Measurements from ENCODE around the gene ISYNA1. TPM values are rescaled to one million over a fixed set of nuclear protein-coding genes. Genes with fewer than 3 reads are reported as not detected.

Gene ISYNA1
- total and polyA plus RNA-seq, 4 donors, result 42.1 to 535 (median 71.3) TPM

DNA sequence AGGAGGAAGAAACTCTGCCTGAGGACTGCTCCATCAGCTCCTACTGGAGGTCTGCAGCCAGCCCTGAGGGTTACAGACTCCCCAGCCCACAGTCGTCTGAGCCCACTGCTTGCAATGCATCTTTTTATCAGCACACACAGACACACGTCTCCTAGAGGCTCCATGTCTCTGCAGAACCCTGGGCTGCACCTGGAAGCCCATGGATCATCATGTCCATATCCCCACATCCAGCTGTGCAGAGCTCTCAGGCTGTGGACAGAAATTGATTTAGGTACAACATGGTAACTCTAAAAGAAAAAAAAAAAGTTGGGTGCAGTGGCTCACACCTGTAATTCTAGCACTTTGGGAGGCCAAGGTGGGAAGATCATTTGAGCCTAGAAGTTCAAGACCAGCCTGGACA lies 32.9 kb upstream of the ISYNA1 start:
- ATAC-seq (ENCODE audit: low FRiP score) (no peak), DNase-seq (no peak)
- WGBS, 2 donors, result 51 to 70% methylated on average over 2 of the region's 2 CpGs
- intact Hi-C loops (cut with DNase I), result loop anchor here in 1 of 2 donors (10.0 kb wide), 1 partner anchor 104 kb away; the partner anchor contains the start of gene UBA52
- Histone ChIP-seq H3K27ac (ENCODE audit: low read depth in 1 of 2, low read length in 2 of 2) (no peak overlapping the region), H3K4me1 (ENCODE audit: control insufficient read depth in 1 of 2, insufficient read depth in 2 of 2, low read length in 2 of 2) (no peaks in the 10 kb centered on the region), H3K27me3 (ENCODE audit: control insufficient read depth in 1 of 2, insufficient read depth in 2 of 2, low read length in 1 of 2) (no peaks in the 10 kb centered on the region), H3K9me3 (ENCODE audit: control insufficient read depth, low read length) (no peaks in the 10 kb centered on the region), H3K4me3 (ENCODE audit: low read length in 2 of 2) (no peak overlapping the region), H3K36me3 (ENCODE audit: control insufficient read depth in 1 of 2, insufficient read depth in 2 of 2, low read length in 1 of 2) (no peaks in the 10 kb centered on the region)

DNA sequence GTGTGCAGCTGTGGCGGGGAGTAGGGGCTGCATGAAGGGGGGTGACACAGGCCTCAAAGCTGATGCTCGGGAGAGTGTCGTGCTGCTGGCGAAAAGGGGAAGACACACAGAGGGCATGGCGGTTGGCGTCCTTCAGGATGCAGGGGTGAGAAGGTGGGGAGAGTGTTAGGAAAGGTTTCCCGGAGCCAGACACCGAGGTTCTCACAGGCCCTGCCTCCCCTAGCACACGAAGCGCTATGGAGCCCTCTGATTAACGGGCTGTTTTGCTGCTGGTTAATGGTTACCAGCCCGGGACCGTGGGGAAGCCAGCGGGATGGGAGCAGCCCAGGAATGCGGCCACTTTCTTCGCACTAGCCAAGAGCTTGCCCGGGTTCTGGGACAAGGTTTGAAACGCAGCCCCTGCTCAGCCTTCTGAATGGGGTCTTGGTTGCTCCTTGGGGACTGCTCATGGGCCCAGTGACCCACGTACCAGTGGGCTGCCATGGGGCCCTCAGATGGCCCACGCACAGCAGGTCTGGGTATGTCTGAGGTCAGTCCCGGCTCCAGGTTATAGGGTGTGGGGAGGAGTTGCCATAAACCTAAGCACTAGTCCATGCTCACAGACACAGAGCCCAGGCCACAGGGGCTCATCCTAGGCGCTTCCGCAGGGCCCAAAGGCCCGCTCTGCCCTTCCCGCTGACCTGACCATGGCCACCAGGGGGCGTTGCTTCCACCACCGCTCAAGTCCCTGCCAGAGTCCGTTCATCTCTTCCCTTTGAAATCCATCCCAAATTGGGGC lies 31.3 kb upstream of the ISYNA1 start:
- no peak overlapping the region for H3K4me3 ChIP-seq (ENCODE audit: low read length in 2 of 2)
- no peaks in the 10 kb centered on the region for H3K27me3 ChIP-seq (ENCODE audit: control insufficient read depth in 1 of 2, insufficient read depth in 2 of 2, low read length in 1 of 2)
- DNase-seq (peak; percentile 72 to 91), ATAC-seq (ENCODE audit: low FRiP score) (peak; percentile 63)
- no peaks in the 10 kb centered on the region for H3K9me3 ChIP-seq (ENCODE audit: control insufficient read depth, low read length)
- WGBS, 2 donors, result 71 to 74% methylated on average over 26 to 28 of the region's 28 CpGs
- no peaks in the 10 kb centered on the region for H3K36me3 ChIP-seq (ENCODE audit: control insufficient read depth in 1 of 2, insufficient read depth in 2 of 2, low read length in 1 of 2)
- H3K4me1 ChIP-seq (ENCODE audit: control insufficient read depth in 1 of 2, insufficient read depth in 2 of 2, low read length in 2 of 2), result no peaks in the 10 kb centered on the region
- intact Hi-C loops (cut with DNase I), result loop anchor here (5.0 to 10.0 kb wide), 3 partner anchors 33 to 376 kb away; no protein-coding TSS in a partner anchor
- H3K27ac ChIP-seq (ENCODE audit: low read depth in 1 of 2, low read length in 2 of 2), result no peak overlapping the region

DNA sequence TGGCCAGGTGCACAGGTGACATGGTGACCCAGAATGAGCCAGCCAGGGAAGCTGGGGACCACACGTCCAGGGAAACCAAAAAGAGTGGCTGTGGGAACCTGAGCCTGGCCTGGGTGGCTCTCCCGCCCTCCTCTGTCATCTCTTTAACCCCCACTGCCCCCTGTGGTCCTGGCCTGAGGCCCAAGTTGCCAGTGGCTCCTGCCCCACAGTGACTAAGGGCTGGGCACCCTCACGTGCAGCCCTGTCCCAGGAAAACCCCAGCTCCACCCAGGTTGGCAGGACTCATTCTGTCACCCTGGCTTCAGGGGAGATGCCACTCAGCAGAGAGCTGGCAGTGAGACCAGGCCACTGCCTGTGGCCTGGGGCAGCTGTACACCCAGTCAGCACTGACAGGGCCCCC lies 30.6 kb upstream of the ISYNA1 start:
- H3K4me3 ChIP-seq (ENCODE audit: low read length in 2 of 2), result no peak overlapping the region
- no peaks in the 10 kb centered on the region for H3K27me3 ChIP-seq (ENCODE audit: control insufficient read depth in 1 of 2, insufficient read depth in 2 of 2, low read length in 1 of 2)
- no peaks in the 10 kb centered on the region for H3K9me3 ChIP-seq (ENCODE audit: control insufficient read depth, low read length)
- DNase-seq, result peak in 1 of 2 donors; percentile 48
- 48 to 50% methylated on average over 3 of the region's 3 CpGs for WGBS, 2 donors
- H3K4me1 ChIP-seq (ENCODE audit: control insufficient read depth in 1 of 2, insufficient read depth in 2 of 2, low read length in 2 of 2), result no peaks in the 10 kb centered on the region
- H3K27ac ChIP-seq (ENCODE audit: low read depth in 1 of 2, low read length in 2 of 2), result no peak overlapping the region
- intact Hi-C loops (cut with DNase I), result loop anchor here (5.0 to 10.0 kb wide), 3 partner anchors 34 to 376 kb away; no protein-coding TSS in a partner anchor
- H3K36me3 ChIP-seq (ENCODE audit: control insufficient read depth in 1 of 2, insufficient read depth in 2 of 2, low read length in 1 of 2), result no peaks in the 10 kb centered on the region
- no peak for ATAC-seq (ENCODE audit: low FRiP score)

DNA sequence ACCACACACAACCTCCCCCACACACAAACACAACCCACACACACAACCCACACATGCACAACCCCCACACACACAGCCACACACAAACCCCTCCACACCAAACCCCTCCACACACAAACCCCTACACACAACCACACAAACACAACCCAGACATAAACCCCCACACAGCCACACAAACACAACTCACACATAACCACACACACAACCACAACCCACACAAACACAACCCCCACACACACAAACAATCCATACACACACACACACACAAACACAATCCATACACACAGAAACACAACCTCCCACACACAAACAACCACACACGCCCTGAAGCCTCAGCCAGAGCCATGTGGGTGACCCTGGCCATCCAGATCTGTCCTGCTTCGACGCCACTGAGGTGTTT lies 30.0 kb upstream of the ISYNA1 start:
- H3K36me3 ChIP-seq (ENCODE audit: control insufficient read depth in 1 of 2, insufficient read depth in 2 of 2, low read length in 1 of 2), result no peaks in the 10 kb centered on the region
- ATAC-seq (ENCODE audit: low FRiP score) (no peak), DNase-seq (no peak)
- H3K4me3 ChIP-seq (ENCODE audit: low read length in 2 of 2), result no peak overlapping the region
- H3K4me1 ChIP-seq (ENCODE audit: control insufficient read depth in 1 of 2, insufficient read depth in 2 of 2, low read length in 2 of 2), result no peaks in the 10 kb centered on the region
- H3K27ac ChIP-seq (ENCODE audit: low read depth in 1 of 2, low read length in 2 of 2), result no peak overlapping the region
- H3K27me3 ChIP-seq (ENCODE audit: control insufficient read depth in 1 of 2, insufficient read depth in 2 of 2, low read length in 1 of 2), result no peaks in the 10 kb centered on the region
- 78 to 91% methylated on average over 3 of the region's 3 CpGs for WGBS, 2 donors
- H3K9me3 ChIP-seq (ENCODE audit: control insufficient read depth, low read length), result no peaks in the 10 kb centered on the region
- intact Hi-C loops (cut with DNase I), result loop anchor here (5.0 to 10.0 kb wide), 3 partner anchors 34 to 377 kb away; no protein-coding TSS in a partner anchor

DNA sequence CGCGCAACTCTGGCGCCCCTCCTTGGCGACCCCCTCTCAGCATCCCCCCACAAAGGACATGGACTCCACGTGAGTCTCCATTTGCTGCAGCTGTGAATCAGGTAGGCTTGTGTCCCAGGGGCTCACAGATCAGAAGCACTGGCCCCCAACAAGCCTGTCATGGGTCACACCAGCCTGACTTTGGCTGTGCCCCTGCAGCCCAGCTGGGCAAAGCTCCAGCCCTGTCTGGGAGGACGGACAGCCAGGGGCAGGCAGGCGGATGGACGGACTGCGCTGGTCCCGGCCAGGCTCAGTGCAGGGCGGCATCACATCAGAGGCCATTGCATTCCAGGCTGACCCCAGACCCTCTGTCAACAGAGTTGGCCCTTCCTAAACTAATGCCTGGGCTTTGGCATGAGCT lies 28.4 kb upstream of the ISYNA1 start:
- no peaks in the 10 kb centered on the region for H3K27me3 ChIP-seq (ENCODE audit: control insufficient read depth in 1 of 2, insufficient read depth in 2 of 2, low read length in 1 of 2)
- no peak overlapping the region for H3K4me3 ChIP-seq (ENCODE audit: low read length in 2 of 2)
- 65 to 67% methylated on average over 10 to 11 of the region's 11 CpGs for WGBS, 2 donors
- H3K27ac ChIP-seq (ENCODE audit: low read depth in 1 of 2, low read length in 2 of 2), result no peak overlapping the region
- H3K4me1 ChIP-seq (ENCODE audit: control insufficient read depth in 1 of 2, insufficient read depth in 2 of 2, low read length in 2 of 2), result no peaks in the 10 kb centered on the region
- H3K9me3 ChIP-seq (ENCODE audit: control insufficient read depth, low read length), result no peaks in the 10 kb centered on the region
- intact Hi-C loops (cut with DNase I), result loop anchor here (5.0 to 10.0 kb wide), 3 partner anchors 36 to 378 kb away; no protein-coding TSS in a partner anchor
- ATAC-seq (ENCODE audit: low FRiP score) (no peak), DNase-seq (peak in 1 of 2 donors; percentile 50)
- no peaks in the 10 kb centered on the region for H3K36me3 ChIP-seq (ENCODE audit: control insufficient read depth in 1 of 2, insufficient read depth in 2 of 2, low read length in 1 of 2)

DNA sequence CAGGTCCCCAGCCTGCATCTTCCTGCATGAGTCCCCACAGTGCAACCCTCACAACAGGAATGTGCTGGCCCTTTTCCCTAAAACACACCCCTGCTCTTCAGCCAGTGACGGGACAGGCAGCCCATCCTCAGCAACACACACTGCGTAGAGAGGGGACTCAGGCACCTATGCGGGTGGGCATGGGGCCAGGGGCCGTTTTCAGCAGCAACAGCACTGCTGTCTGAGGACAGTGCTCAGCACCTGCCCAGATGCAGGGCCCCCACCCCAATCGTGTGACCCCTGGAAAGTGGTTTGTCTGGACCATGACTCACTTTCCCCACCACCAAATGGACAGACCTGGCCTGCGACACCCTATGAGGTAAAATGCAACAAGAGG lies 28.0 kb upstream of the ISYNA1 start:
- Histone ChIP-seq H3K9me3 (ENCODE audit: control insufficient read depth, low read length) (no peaks in the 10 kb centered on the region), H3K27ac (ENCODE audit: low read depth in 1 of 2, low read length in 2 of 2) (no peak overlapping the region), H3K4me3 (ENCODE audit: low read length in 2 of 2) (no peak overlapping the region), H3K27me3 (ENCODE audit: control insufficient read depth in 1 of 2, insufficient read depth in 2 of 2, low read length in 1 of 2) (no peaks in the 10 kb centered on the region), H3K36me3 (ENCODE audit: control insufficient read depth in 1 of 2, insufficient read depth in 2 of 2, low read length in 1 of 2) (no peaks in the 10 kb centered on the region), H3K4me1 (ENCODE audit: control insufficient read depth in 1 of 2, insufficient read depth in 2 of 2, low read length in 2 of 2) (no peaks in the 10 kb centered on the region)
- ATAC-seq (ENCODE audit: low FRiP score) (no peak), DNase-seq (peak in 1 of 2 donors; percentile 46)
- intact Hi-C loops (cut with DNase I), result loop anchor here (5.0 to 10.0 kb wide), 3 partner anchors 36 to 379 kb away; no protein-coding TSS in a partner anchor
- 76% methylated on average over 6 of the region's 6 CpGs for WGBS, 2 donors

DNA sequence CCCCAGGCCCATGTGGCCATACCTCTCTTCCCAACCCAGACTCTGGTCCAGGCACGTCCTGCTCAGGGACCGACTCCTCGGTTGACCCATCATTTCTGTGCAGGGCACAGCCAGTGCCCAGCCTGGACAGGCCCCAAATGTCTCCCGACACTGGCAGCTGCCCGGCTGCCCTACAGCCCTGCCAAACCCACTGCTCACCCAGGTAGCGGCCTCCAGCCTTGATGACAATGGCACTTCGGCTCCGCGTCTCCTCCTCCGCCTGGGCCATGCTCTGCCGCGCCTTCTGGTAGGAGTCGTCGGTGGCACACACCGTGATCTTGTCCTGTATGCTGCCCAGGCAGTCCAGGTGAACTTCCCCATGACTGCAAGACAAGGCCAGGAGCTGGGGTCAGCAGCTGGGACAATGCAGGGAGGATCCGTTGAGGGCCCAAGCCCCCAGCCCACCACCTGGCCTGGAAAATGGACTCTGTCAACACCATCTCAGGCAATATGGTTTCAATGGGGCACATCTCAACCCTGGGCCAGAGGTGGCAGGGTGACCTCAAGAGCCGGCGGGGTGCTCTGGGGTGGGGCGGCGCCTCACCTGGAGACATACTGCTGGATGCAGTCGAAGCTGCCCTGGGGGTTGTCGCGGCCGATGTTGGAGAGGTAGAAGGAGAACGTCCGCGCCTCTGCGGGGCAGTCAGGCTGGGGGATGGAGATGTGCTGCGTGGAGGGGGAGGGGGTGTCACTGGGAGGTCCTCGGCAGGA lies 27.5 kb upstream of the ISYNA1 start:
- ATAC-seq (ENCODE audit: low FRiP score), result no peak
- H3K27me3 ChIP-seq (ENCODE audit: control insufficient read depth in 1 of 2, insufficient read depth in 2 of 2, low read length in 1 of 2), result no peaks in the 10 kb centered on the region
- no peaks in the 10 kb centered on the region for H3K36me3 ChIP-seq (ENCODE audit: control insufficient read depth in 1 of 2, insufficient read depth in 2 of 2, low read length in 1 of 2)
- no peak overlapping the region for H3K4me3 ChIP-seq (ENCODE audit: low read length in 2 of 2)
- H3K4me1 ChIP-seq (ENCODE audit: control insufficient read depth in 1 of 2, insufficient read depth in 2 of 2, low read length in 2 of 2), result no peaks in the 10 kb centered on the region
- 72 to 73% methylated on average over 29 to 30 of the region's 30 CpGs for WGBS, 2 donors
- H3K27ac ChIP-seq (ENCODE audit: low read depth in 1 of 2, low read length in 2 of 2), result peak overlapping the region; percentile 16 to 78
- peak in 1 of 2 donors; percentile 51 for DNase-seq
- H3K9me3 ChIP-seq (ENCODE audit: control insufficient read depth, low read length), result no peaks in the 10 kb centered on the region
- intact Hi-C loops (cut with DNase I), result loop anchor here (5.0 to 10.0 kb wide), 3 partner anchors 37 to 379 kb away; no protein-coding TSS in a partner anchor

DNA sequence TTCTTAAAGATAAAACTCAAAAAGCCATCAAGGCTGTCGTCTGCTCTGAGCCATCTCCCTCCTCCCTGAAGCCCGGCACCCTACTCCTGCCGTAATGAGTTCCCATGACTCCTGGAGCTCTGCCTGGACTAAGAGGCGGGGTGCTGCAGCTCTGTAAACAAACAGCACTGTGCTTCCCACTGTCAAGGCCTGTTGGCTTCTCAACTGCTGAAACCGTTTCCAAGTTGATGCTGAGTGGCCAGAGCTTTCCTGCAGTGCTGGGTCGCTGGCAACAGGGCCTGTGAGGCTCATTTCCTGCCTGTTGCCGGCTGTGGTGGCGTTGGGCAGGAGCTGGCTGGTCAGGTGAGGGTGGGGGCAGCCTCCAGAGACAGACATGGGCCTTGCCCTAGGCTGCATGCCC lies 26.7 kb upstream of the ISYNA1 start:
- H3K36me3 ChIP-seq (ENCODE audit: control insufficient read depth in 1 of 2, insufficient read depth in 2 of 2, low read length in 1 of 2), result no peaks in the 10 kb centered on the region
- H3K4me3 ChIP-seq (ENCODE audit: low read length in 2 of 2), result no peak overlapping the region
- ATAC-seq (ENCODE audit: low FRiP score) (peak; percentile 75), DNase-seq (peak; percentile 86 to 91)
- H3K9me3 ChIP-seq (ENCODE audit: control insufficient read depth, low read length), result no peaks in the 10 kb centered on the region
- no peaks in the 10 kb centered on the region for H3K4me1 ChIP-seq (ENCODE audit: control insufficient read depth in 1 of 2, insufficient read depth in 2 of 2, low read length in 2 of 2)
- no peaks in the 10 kb centered on the region for H3K27me3 ChIP-seq (ENCODE audit: control insufficient read depth in 1 of 2, insufficient read depth in 2 of 2, low read length in 1 of 2)
- peak overlapping the region; percentile 16 to 78 for H3K27ac ChIP-seq (ENCODE audit: low read depth in 1 of 2, low read length in 2 of 2)
- WGBS, 2 donors, result 1 to 3% methylated on average over 8 of the region's 8 CpGs
- intact Hi-C loops (cut with DNase I), result loop anchor here (5.0 to 10.0 kb wide), 4 partner anchors 38 to 380 kb away; partner anchors contain the start of gene ELL (in 1 of the 2)

All from aorta (tissue), 5 donors.